ENCODE results near the gene CYGB. TPM values are rescaled to one million over a fixed set of nuclear protein-coding genes. Genes with fewer than 3 reads are reported as not detected.

Gene CYGB
- total and polyA plus RNA-seq, 2 of the 13 experiments (the other 11 are each of a cell fraction or from before 2014, with no cell fraction given), result 18.9 to 27.1 TPM

DNA sequence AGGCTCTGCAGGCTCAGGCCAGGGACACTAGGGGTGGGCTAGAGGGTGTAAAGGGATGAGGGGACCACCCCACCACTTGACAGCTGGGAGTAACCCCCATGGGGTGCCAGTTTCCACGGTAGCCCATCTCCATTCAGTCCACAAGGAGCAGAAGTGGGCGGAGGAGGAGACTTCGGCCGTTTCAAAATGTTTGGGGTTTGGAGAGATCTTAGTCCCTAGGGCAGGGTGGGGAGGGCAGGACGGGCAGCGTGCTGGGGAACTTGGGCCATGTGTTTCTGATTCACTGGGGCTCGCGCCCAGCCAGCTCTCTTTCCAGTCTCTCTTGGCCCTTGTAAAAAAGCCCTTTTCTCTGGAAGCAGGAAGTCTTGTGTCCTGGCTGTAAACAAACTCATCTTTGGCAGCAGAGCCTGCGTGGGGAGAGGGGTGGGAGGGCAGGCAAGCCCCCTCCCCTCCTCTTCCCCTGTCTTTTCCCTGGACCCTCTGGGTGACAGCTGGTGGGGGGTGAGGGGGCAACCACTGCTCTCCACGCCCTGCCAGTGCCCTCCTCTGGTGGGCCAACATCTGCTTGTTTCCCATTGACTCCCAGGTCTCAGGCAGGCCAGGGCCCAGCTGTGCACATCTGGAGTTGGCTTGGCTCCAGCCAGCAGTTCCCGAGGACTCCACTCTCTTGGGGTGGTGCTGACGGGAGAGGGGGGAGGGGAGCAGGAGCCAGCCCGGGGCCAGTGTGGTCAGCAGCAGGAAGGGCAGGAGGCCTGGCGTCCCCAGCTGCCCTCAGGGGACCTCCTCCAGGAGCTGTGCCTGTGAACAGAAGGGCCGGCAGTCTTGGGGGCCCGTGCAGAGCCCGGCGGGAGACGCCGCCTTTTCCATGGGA lies 8.1 kb downstream of the CYGB start (continued):
- TF ChIP-seq ZSCAN12 (CRISPR knock-in tag; IDR thresholded peaks at IDR 0.05) (no peak), HMGA1 (CRISPR knock-in tag; conservative IDR thresholded peaks at IDR 0.05) (no peak), SOX5 (CRISPR knock-in tag; IDR thresholded peaks at IDR 0.05; ENCODE audit: borderline replicate concordance) (no peak), SALL1 (CRISPR knock-in tag; IDR thresholded peaks at IDR 0.05) (no peak), SOX13 (IDR thresholded peaks at IDR 0.05) (no peak), SOX13 (CRISPR knock-in tag; conservative IDR thresholded peaks at IDR 0.05 in 1 of 2, IDR thresholded peaks at IDR 0.05 in 1 of 2) (0 out of 4 replicates have a peak, but pooled peaks of 1 of the 2 experiments have one; percentile 15), RBM39 (IDR thresholded peaks at IDR 0.05; ENCODE audit: low read depth, low read length, poor library complexity, severe bottlenecking) (peak; percentile 56), ZNF430 (CRISPR knock-in tag; IDR thresholded peaks at IDR 0.05) (0 out of 2 replicates have a peak, but pooled peaks have one; percentile 12), POLR2AphosphoS2 (IDR thresholded peaks at IDR 0.05; ENCODE audit: low read depth, low read length) (no peak), NFE2 (CRISPR knock-in tag; IDR thresholded peaks at IDR 0.05) (no peak), ZNF44 (CRISPR knock-in tag; IDR thresholded peaks at IDR 0.05) (no peak), SMYD3 (CRISPR knock-in tag; IDR thresholded peaks at IDR 0.05) (no peak), NBN (conservative IDR thresholded peaks at IDR 0.05) (no peak)
- TF ChIP-seq, protein P1, sequence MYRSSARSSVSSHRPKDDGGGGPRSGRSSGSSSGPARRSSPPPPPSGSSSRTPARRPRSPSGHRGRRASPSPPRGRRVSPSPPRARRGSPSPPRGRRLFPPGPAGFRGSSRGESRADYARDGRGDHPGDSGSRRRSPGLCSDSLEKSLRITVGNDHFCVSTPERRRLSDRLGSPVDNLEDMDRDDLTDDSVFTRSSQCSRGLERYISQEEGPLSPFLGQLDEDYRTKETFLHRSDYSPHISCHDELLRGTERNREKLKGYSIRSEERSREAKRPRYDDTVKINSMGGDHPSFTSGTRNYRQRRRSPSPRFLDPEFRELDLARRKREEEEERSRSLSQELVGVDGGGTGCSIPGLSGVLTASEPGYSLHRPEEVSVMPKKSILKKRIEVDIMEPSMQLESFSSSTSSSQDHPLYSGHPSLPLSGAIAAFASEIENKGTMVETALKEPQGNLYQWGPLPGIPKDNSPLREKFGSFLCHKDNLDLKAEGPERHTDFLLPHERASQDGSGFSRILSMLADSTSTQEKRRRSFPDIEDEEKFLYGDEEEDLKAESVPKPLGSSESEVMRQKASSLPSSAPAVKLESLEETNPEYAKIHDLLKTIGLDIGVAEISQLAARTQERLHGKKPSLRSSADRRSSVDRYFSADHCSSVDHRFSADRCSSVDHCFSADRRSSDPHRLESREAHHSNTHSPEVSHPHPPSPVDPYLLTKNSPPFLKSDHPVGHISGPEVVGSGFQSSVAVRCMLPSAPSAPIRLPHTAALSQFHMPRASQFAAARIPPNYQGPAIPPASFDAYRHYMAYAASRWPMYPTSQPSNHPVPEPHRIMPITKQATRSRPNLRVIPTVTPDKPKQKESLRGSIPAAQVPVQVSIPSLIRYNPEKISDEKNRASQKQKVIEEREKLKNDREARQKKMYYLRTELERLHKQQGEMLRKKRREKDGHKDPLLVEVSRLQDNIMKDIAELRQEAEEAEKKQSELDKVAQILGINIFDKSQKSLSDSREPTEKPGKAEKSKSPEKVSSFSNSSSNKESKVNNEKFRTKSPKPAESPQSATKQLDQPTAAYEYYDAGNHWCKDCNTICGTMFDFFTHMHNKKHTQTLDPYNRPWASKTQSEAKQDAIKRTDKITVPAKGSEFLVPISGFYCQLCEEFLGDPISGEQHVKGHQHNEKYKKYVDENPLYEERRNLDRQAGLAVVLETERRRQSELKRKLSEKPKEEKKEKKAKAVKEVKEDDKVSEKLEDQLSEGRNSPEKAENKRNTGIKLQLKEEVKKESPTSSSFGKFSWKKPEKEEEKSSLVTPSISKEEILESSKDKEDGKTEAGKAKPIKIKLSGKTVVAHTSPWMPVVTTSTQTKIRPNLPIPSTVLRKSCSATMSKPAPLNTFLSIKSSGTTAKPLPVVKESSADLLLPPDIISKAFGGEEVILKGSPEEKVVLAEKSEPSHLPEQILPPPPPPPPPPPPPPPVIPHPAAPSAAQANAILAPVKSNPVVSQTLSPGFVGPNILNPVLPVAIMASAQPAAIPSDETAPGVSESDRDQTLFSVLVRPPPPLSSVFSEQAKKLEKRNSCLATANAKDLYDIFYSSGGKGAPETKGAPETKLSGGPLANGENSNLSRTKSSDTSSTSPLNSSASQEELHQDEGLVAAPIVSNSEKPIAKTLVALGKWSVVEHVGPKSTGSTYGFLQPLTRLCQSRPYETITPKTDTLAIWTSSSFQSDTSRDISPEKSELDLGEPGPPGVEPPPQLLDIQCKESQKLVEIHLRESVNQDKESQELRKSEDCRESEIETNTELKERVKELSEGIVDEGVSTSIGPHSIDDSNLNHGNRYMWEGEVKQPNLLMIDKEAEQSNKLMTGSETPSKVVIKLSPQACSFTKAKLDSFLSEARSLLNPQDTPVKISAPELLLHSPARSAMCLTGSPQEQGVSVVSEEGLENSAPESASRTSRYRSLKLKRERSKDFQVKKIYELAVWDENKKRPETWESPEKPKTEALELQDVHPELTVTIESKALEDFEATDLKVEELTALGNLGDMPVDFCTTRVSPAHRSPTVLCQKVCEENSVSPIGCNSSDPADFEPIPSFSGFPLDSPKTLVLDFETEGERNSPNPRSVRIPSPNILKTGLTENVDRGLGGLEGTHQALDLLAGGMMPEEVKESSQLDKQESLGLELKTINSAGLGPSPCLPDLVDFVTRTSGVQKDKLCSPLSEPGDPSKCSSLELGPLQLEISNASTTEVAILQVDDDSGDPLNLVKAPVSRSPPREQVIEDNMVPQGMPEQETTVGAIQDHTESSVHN (CRISPR knock-in tag; IDR thresholded peaks at IDR 0.05), result 0 out of 2 replicates have a peak, but pooled peaks have one; percentile 46
- TF ChIP-seq, protein P2, sequence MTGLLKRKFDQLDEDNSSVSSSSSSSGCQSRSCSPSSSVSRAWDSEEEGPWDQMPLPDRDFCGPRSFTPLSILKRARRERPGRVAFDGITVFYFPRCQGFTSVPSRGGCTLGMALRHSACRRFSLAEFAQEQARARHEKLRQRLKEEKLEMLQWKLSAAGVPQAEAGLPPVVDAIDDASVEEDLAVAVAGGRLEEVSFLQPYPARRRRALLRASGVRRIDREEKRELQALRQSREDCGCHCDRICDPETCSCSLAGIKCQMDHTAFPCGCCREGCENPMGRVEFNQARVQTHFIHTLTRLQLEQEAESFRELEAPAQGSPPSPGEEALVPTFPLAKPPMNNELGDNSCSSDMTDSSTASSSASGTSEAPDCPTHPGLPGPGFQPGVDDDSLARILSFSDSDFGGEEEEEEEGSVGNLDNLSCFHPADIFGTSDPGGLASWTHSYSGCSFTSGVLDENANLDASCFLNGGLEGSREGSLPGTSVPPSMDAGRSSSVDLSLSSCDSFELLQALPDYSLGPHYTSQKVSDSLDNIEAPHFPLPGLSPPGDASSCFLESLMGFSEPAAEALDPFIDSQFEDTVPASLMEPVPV (CRISPR knock-in tag; IDR thresholded peaks at IDR 0.05), result peak; percentile 78
- TF ChIP-seq, protein P3, sequence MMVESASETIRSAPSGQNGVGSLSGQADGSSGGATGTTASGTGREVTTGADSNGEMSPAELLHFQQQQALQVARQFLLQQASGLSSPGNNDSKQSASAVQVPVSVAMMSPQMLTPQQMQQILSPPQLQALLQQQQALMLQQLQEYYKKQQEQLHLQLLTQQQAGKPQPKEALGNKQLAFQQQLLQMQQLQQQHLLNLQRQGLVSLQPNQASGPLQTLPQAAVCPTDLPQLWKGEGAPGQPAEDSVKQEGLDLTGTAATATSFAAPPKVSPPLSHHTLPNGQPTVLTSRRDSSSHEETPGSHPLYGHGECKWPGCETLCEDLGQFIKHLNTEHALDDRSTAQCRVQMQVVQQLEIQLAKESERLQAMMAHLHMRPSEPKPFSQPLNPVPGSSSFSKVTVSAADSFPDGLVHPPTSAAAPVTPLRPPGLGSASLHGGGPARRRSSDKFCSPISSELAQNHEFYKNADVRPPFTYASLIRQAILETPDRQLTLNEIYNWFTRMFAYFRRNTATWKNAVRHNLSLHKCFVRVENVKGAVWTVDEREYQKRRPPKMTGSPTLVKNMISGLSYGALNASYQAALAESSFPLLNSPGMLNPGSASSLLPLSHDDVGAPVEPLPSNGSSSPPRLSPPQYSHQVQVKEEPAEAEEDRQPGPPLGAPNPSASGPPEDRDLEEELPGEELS (CRISPR knock-in tag; IDR thresholded peaks at IDR 0.05), result no peak
